HepG2 (cell line): ENCODE measurements around the gene MIB1. TPM values are rescaled to one million over a fixed set of nuclear protein-coding genes. Genes with fewer than 3 reads are reported as not detected.
A peak's percentile ranks its signal among the peaks of the same experiment; 100 is the strongest.

Experiments used
- EP300 ChIP-seq, 3 experiments: sonication (generic) in 1 of 3; formaldehyde crosslinking in 1 of 3; IDR thresholded peaks; 2 replicates each; pipeline versions ENCODE4 v1.5.1 to v1.6.1; 2011 to 2020; ENCODE audit warnings: low read depth in 2 of 3, low read length in 2 of 3, borderline replicate concordance in 1 of 3, improper control_type of control experiment in 1 of 3, mild to moderate bottlenecking in 1 of 3, missing genetic modification reagents in 1 of 3, moderate library complexity in 1 of 3
- GMEB1 ChIP-seq: sonication (generic); formaldehyde crosslinking; IDR thresholded peaks from 2 replicates; pipeline ENCODE4 v1.5.1; 2020; ENCODE audit warnings: missing genetic modification reagents, mild to moderate bottlenecking, borderline replicate concordance
- KLF12 ChIP-seq: sonication (generic); formaldehyde crosslinking; IDR thresholded peaks from 2 replicates; pipeline ENCODE4 v1.4.0; 2020; ENCODE audit warnings: missing genetic modification reagents, borderline replicate concordance
- MATR3 ChIP-seq: sonication (generic); formaldehyde crosslinking; IDR thresholded peaks from 2 replicates; pipeline ENCODE4 v1.4.0; 2020; ENCODE audit warnings: missing genetic modification reagents
- MEF2D ChIP-seq: sonication (generic); formaldehyde crosslinking; IDR thresholded peaks from 2 replicates; pipeline ENCODE4 v1.5.1; 2020; ENCODE audit warnings: mild to moderate bottlenecking, missing genetic modification reagents
- NFE2L2 ChIP-seq: fragments of 150-350 bp; IDR thresholded peaks from 2 replicates; pipeline ENCODE4 v1.6.1; 2014; ENCODE audit warnings: low read length
- PAF1 ChIP-seq: IDR thresholded peaks from 2 replicates; pipeline ENCODE4 v1.6.1; 2016; ENCODE audit warnings: missing genetic modification reagents, missing compliant biosample characterization
- PATZ1 ChIP-seq: sonication (generic); formaldehyde crosslinking; IDR thresholded peaks from 2 replicates; pipeline ENCODE4 v1.4.0; 2020; ENCODE audit warnings: missing genetic modification reagents
- REL ChIP-seq: sonication (generic); formaldehyde crosslinking; conservative IDR thresholded peaks from 2 replicates; pipeline ENCODE4 v1.8.0; 2022; ENCODE audit warnings: mild to moderate bottlenecking, missing genetic modification reagents, moderate library complexity
- SALL2 ChIP-seq: sonication (generic); formaldehyde crosslinking; IDR thresholded peaks from 2 replicates; pipeline ENCODE4 v1.8.1; 2023; ENCODE audit warnings: mild to moderate bottlenecking, missing genetic modification reagents, inconsistent platforms
- SIX1 ChIP-seq: sonication (generic); formaldehyde crosslinking; IDR thresholded peaks from 2 replicates; pipeline ENCODE4 v1.4.0; 2020; ENCODE audit warnings: missing genetic modification reagents, borderline replicate concordance
- SMAD3 ChIP-seq: sonication (generic); formaldehyde crosslinking; IDR thresholded peaks from 2 replicates; pipeline ENCODE4 v1.4.0; 2020; ENCODE audit warnings: missing genetic modification reagents
- TERF1 ChIP-seq: sonication (generic); formaldehyde crosslinking; IDR thresholded peaks from 2 replicates; pipeline ENCODE4 v1.8.0; 2022; ENCODE audit warnings: mild to moderate bottlenecking, missing genetic modification reagents, moderate library complexity
- XRCC5 ChIP-seq: fragments of 200-400 bp; formaldehyde crosslinking; optimal IDR thresholded peaks from 2 replicates; pipeline ENCODE3; 2017; ENCODE audit warnings: mild to moderate bottlenecking, low read length
- ZNF18 ChIP-seq: sonication (generic); formaldehyde crosslinking; IDR thresholded peaks from 2 replicates; pipeline ENCODE4 v1.8.0; 2022; ENCODE audit warnings: mild to moderate bottlenecking, missing genetic modification reagents; ENCODE audit not compliant: insufficient replicate concordance
- ZNF34 ChIP-seq: sonication (generic); formaldehyde crosslinking; IDR thresholded peaks from 2 replicates; pipeline ENCODE4 v1.4.0; 2020; ENCODE audit warnings: mild to moderate bottlenecking, missing genetic modification reagents, borderline replicate concordance
- ZNF530 ChIP-seq: sonication (generic); formaldehyde crosslinking; IDR thresholded peaks from 2 replicates; pipeline ENCODE4 v1.5.0; 2020; ENCODE audit warnings: low read depth, mild to moderate bottlenecking, missing genetic modification reagents
- ZNF547 ChIP-seq: sonication (generic); formaldehyde crosslinking; IDR thresholded peaks from 2 replicates; pipeline ENCODE4 v1.5.1; 2020; ENCODE audit warnings: mild to moderate bottlenecking, missing genetic modification reagents
- ZNF614 ChIP-seq: IDR thresholded peaks from 2 replicates; pipeline ENCODE4 v1.6.1; 2018; ENCODE audit warnings: missing biosample characterization, missing genetic modification reagents, inconsistent platforms, borderline replicate concordance
- ZNF629 ChIP-seq: sonication (generic); formaldehyde crosslinking; conservative IDR thresholded peaks from 2 replicates; pipeline ENCODE4 v1.5.0; 2020; ENCODE audit warnings: missing genetic modification reagents
- ZNF75D ChIP-seq: sonication (generic); formaldehyde crosslinking; IDR thresholded peaks from 2 replicates; pipeline ENCODE4 v1.8.1; 2023; ENCODE audit warnings: missing genetic modification reagents, mild to moderate bottlenecking, borderline replicate concordance
- polyA plus RNA-seq, 8 experiments: library from polyadenylated mRNA; depleted of rRNA in 3 of 8; stranded (reverse) in 7 of 8; unstranded in 1 of 8; fragments of >200 nt; fragmentation: Illumina TruSeq in 4 of 8; extraction: Trizol in 4 of 8; gene quantifications; 2 replicates each; pipeline versions ENCODE4 v1.2.1 to v1.2.3, GENCODE V29; 2011 to 2016; ENCODE audit warnings: low read depth in 4 of 8, missing spikeins in 1 of 8, mixed read lengths in 1 of 8; ENCODE audit not compliant: insufficient read depth in 1 of 8
- total RNA-seq, 5 experiments: library from RNA; depleted of rRNA; stranded (reverse); fragments of >200 nt; fragmentation: Illumina TruSeq; extraction: Trizol; gene quantifications; 2 replicates each; pipeline ENCODE4 v1.2.3, GENCODE V29; 2016; ENCODE audit warnings: low read depth in 1 of 5

Gene MIB1
- total and polyA plus RNA-seq, 2 of the 13 experiments (the other 11 are each of a cell fraction or from before 2014, with no cell fraction given) = 12.0 to 47.0 TPM

- TF ChIP-seq PATZ1 (CRISPR knock-in tag) (peak; percentile 58), SIX1 (CRISPR knock-in tag) (no peak), SMAD3 (peak; percentile 61; the same call in 1 of the 2 replicates), EP300 (IDR thresholded peaks at IDR 0.05; ENCODE audit: low read depth in 2 of 2, low read length in 2 of 2) (peak in 1 of 2 experiments; percentile 28; a peak in 1 of 4 replicates), EP300 (CRISPR knock-in tag; IDR thresholded peaks at IDR 0.05; ENCODE audit: borderline replicate concordance) (no peak), SALL2 (CRISPR knock-in tag) (0 out of 2 replicates have a peak, but pooled peaks have one; percentile 70), ZNF34 (CRISPR knock-in tag) (0 out of 2 replicates have a peak, but pooled peaks have one; percentile 66), NFE2L2 (no peak), PAF1 (no peak), ZNF547 (peak; percentile 64), KLF12 (no peak), TERF1 (CRISPR knock-in tag) (no peak), XRCC5 (peak; percentile 39), MEF2D (CRISPR knock-in tag) (peak; percentile 63; the same call in 1 of the 2 replicates), REL (CRISPR knock-in tag) (no peak), ZNF629 (CRISPR knock-in tag) (no peak), ZNF75D (CRISPR knock-in tag) (no peak), MATR3 (CRISPR knock-in tag) (no peak), ZNF18 (CRISPR knock-in tag) (no peak), ZNF530 (CRISPR knock-in tag) (no peak), GMEB1 (CRISPR knock-in tag) (no peak; the same call in 1 of the 2 replicates), ZNF614 (CRISPR knock-in tag) (no peak)
Observed at GRCh38 chr18:21704603-21705364, 35.8 kb upstream of the MIB1 start, which contains the start of gene ABHD3 (continued).
